Ectodermal cell (in vitro differentiated cells): ENCODE measurements around the gene GDPD5.

ENCODE experiments used
- H3K27ac ChIP-seq: 2 replicates; pipeline ENCODE4 v1.7.0; 2013; ENCODE audit warnings: mild to moderate bottlenecking, low read depth, low read length; ENCODE audit not compliant: insufficient read depth, poor library complexity, severe bottlenecking
- H3K27me3 ChIP-seq: 2 replicates; pipeline ENCODE4 v1.7.0; 2013; ENCODE audit warnings: mild to moderate bottlenecking, low read length; ENCODE audit not compliant: insufficient read depth, control insufficient read depth, poor library complexity, severe bottlenecking
- H3K36me3 ChIP-seq: one replicate; pipeline ENCODE4 v1.7.0; 2013; ENCODE audit warnings: low read length; ENCODE audit not compliant: control insufficient read depth, insufficient read depth
- H3K4me1 ChIP-seq: one replicate; pipeline ENCODE4 v1.7.0; 2013; ENCODE audit warnings: low read length; ENCODE audit not compliant: control insufficient read depth, insufficient read depth
- H3K4me3 ChIP-seq: 2 replicates; pipeline ENCODE4 v1.7.0; 2013; ENCODE audit warnings: low read depth, low read length, control low read depth; ENCODE audit not compliant: insufficient read depth
- H3K9me3 ChIP-seq: 2 replicates; pipeline ENCODE4 v1.7.0; 2013; ENCODE audit warnings: mild to moderate bottlenecking, low read length, moderate library complexity; ENCODE audit not compliant: control insufficient read depth
- WGBS, 2 experiments: methylation state at CpG; one replicate each; pipeline ENCODE4 v1.1.7; 2013; ENCODE audit warnings: missing lambda C conversion rate in 2 of 2; 5-methylcytosine and 5-hydroxymethylcytosine counted together

The GDPD5 gene

GRCh38 chr11:75478783-75479596, 46.8 kb downstream of the GDPD5 start:
- Histone ChIP-seq H3K4me1 (peaks cover 28% of the 10 kb centered on the region), H3K4me3 (no peak overlapping the region), H3K27ac (no peak overlapping the region), H3K36me3 (no peaks in the 10 kb centered on the region), H3K27me3 (no peaks in the 10 kb centered on the region), H3K9me3 (no peaks in the 10 kb centered on the region)
- 82 to 85% methylated on average over 5 of the region's 5 CpGs for WGBS, 2 experiments

DNA sequence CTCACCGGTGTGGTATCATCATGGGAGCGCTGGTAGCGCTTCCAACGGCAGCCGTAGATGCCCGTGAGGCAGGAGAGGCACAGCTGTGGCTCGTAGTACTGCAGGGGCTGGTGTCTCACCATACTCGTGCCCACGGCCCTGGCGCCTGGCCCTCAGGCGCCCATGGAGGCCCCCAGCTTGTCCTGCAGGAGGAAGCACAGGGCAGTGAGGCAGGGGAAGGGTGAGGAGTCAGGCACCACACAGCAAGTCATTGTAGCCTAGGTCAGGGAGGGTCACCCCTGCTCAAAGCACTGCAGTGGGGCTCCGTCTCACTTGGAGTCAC, 48.2 kb downstream of the GDPD5 start:
- H3K4me1 ChIP-seq: peaks cover 29% of the 10 kb centered on the region
- 93 to 94% methylated on average over 12 of the region's 12 CpGs for WGBS, 2 experiments
- H3K27ac ChIP-seq: no peak overlapping the region
- no peaks in the 10 kb centered on the region for H3K9me3 ChIP-seq
- H3K36me3 ChIP-seq: no peaks in the 10 kb centered on the region
- H3K27me3 ChIP-seq: no peaks in the 10 kb centered on the region
- no peak overlapping the region for H3K4me3 ChIP-seq

- H3K9me3 ChIP-seq: no peaks in the 10 kb centered on the region
- no peak overlapping the region for H3K27ac ChIP-seq
- peaks cover 33% of the 10 kb centered on the region for H3K4me1 ChIP-seq
- H3K36me3 ChIP-seq: no peaks in the 10 kb centered on the region
- 60 to 72% methylated on average over 10 of the region's 10 CpGs for WGBS, 2 experiments
- H3K27me3 ChIP-seq: no peaks in the 10 kb centered on the region
- H3K4me3 ChIP-seq: no peak overlapping the region
These were observed 48.8 kb downstream of the GDPD5 start for GRCh38 chr11:75476739-75477613.

- Histone ChIP-seq H3K4me3 (no peak overlapping the region), H3K27me3 (no peaks in the 10 kb centered on the region), H3K9me3 (no peaks in the 10 kb centered on the region), H3K27ac (no peak overlapping the region), H3K36me3 (no peaks in the 10 kb centered on the region), H3K4me1 (peaks cover 40% of the 10 kb centered on the region)
- WGBS, 2 experiments: 91 to 97% methylated on average over 9 of the region's 9 CpGs
These were observed 49.7 kb downstream of the GDPD5 start for GRCh38 chr11:75475767-75476650.

DNA sequence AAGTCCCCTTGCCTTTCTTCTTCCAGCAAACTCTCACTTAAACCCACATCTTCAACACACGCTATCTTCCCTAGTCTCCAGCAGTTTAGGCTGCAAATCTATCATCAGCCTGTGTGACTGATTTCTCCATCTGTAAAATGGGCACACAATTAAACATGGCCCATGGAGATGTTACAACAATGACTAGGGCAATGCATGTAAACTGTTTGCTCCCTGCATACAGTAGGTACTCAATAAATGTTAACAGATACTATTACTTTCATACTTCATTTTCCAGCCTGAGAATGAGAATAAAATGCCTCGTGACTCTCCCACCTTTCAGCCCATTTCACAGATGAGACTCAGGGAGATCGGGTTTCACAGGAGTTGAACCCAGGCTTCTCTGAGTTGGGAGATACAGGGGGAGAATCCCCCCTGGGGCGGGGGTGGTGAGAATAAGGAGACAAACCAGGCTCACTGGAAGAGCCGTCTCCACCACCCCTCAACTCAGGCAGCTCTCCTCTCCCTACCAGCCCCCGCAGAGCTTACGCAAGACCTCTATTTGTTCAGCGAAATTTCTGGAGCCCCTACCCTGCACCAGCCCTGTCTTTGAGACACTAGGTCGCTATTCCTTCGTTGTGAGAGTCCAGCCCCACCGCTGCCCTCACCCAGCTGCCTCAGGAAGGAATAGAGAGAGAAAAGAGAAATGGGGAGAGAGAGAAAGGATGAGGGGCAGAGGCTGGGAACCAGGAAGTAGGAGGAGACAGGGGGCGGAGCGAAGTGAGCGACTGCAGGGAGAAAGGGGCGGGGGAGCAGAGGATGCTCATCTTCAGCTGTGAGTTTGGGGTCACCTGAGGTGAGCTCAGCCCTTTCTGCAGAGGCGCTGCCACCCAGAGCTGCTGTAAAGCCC, 50.6 kb downstream of the GDPD5 start:
- H3K4me1 ChIP-seq: peaks cover 45% of the 10 kb centered on the region
- 41 to 42% methylated on average over 16 of the region's 16 CpGs for WGBS, 2 experiments
- no peaks in the 10 kb centered on the region for H3K9me3 ChIP-seq
- no peak overlapping the region for H3K27ac ChIP-seq
- no peak overlapping the region for H3K4me3 ChIP-seq
- H3K27me3 ChIP-seq: no peaks in the 10 kb centered on the region
- H3K36me3 ChIP-seq: no peaks in the 10 kb centered on the region

DNA sequence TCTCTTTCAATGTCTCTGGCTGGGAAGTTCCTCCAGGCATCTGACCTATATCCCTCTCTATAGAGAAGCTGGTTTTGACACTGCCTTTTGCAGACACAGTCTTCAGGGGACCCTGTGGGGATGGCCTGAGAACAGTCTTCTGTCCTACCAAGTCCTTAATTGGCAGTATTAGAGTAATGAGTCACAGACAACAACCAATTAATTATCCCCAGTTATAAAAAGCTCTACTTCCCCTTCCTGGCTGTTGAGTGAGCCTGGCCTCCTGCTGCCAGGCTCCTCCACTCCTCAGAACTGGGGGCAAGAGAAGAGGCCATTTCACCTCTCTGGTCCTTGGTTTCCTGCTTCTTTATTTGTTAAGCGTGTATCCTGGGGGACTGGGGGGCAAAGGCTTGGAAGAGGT, 51.5 kb downstream of the GDPD5 start:
- Histone ChIP-seq H3K36me3 (no peaks in the 10 kb centered on the region), H3K27me3 (no peaks in the 10 kb centered on the region), H3K9me3 (no peaks in the 10 kb centered on the region), H3K27ac (no peak overlapping the region), H3K4me1 (peaks cover 45% of the 10 kb centered on the region), H3K4me3 (no peak overlapping the region)
- WGBS, 2 experiments: 81 to 82% methylated on average over 1 of the region's 1 CpG

- H3K27me3 ChIP-seq: no peaks in the 10 kb centered on the region
- H3K9me3 ChIP-seq: no peaks in the 10 kb centered on the region
- 83 to 84% methylated on average over 6 of the region's 6 CpGs for whole genome bisulfite sequencing, 2 experiments
- no peak overlapping the region for H3K27ac ChIP-seq
- no peak overlapping the region for H3K4me3 ChIP-seq
- H3K4me1 ChIP-seq: peaks cover 46% of the 10 kb centered on the region
- no peaks in the 10 kb centered on the region for H3K36me3 ChIP-seq
These were observed 52.1 kb downstream of the GDPD5 start for GRCh38 chr11:75473684-75474083.

GRCh38 chr11:75472081-75472732, 53.5 kb downstream of the GDPD5 start:
- 94 to 95% methylated on average over 5 of the region's 5 CpGs for WGBS, 2 experiments
- H3K36me3 ChIP-seq: no peaks in the 10 kb centered on the region
- H3K27ac ChIP-seq: no peak overlapping the region
- no peaks in the 10 kb centered on the region for H3K27me3 ChIP-seq
- H3K4me3 ChIP-seq: no peak overlapping the region
- H3K4me1 ChIP-seq: peaks cover 56% of the 10 kb centered on the region
- no peaks in the 10 kb centered on the region for H3K9me3 ChIP-seq
